ENCODE measurements around the gene SNAI3. TPM values are rescaled to one million over a fixed set of nuclear protein-coding genes. Genes with fewer than 3 reads are reported as not detected.

SNAI3 gene
- total RNA-seq, 1 donor from 2014 or later = 7.0 TPM

- ATAC-seq = no peak
- DNase-seq = no peak
- Histone ChIP-seq H3K4me1 (peaks cover 16% of the 10 kb centered on the region), H3K9me3 (no peaks in the 10 kb centered on the region), H3K27me3 (no peaks in the 10 kb centered on the region), H3K36me3 (no peaks in the 10 kb centered on the region), H3K27ac (no peak overlapping the region), H3K4me3 (no peak overlapping the region)
- TF ChIP-seq CTCF (IDR thresholded peaks at IDR 0.05) = no peak
- intact Hi-C loops (cut with DNase I) = no loop called here
Measured at GRCh38 chr16:88646345-88647034, 39.8 kb downstream of the SNAI3 start.

- H3K27ac ChIP-seq = no peak overlapping the region
- ATAC-seq (no peak), DNase-seq (no peak)
- H3K9me3 ChIP-seq = no peaks in the 10 kb centered on the region
- H3K27me3 ChIP-seq = no peaks in the 10 kb centered on the region
- H3K4me3 ChIP-seq = no peak overlapping the region
- intact Hi-C loops (cut with DNase I) = no loop called here
- H3K36me3 ChIP-seq = no peaks in the 10 kb centered on the region
- TF ChIP-seq CTCF (IDR thresholded peaks at IDR 0.05) = no peak
- peaks cover 10% of the 10 kb centered on the region for H3K4me1 ChIP-seq
Measured at GRCh38 chr16:88645941-88646340, 40.4 kb downstream of the SNAI3 start.

- no peaks in the 10 kb centered on the region for H3K27me3 ChIP-seq
- DNase-seq (no peak), ATAC-seq (no peak)
- peaks cover 10% of the 10 kb centered on the region for H3K4me1 ChIP-seq
- H3K9me3 ChIP-seq = no peaks in the 10 kb centered on the region
- no peaks in the 10 kb centered on the region for H3K36me3 ChIP-seq
- no peak overlapping the region for H3K27ac ChIP-seq
- H3K4me3 ChIP-seq = no peak overlapping the region
- no peak for TF ChIP-seq CTCF (IDR thresholded peaks at IDR 0.05)
- intact Hi-C loops (cut with DNase I) = no loop called here
Measured at GRCh38 chr16:88645455-88645854, 40.9 kb downstream of the SNAI3 start.

- Histone ChIP-seq H3K36me3 (no peaks in the 10 kb centered on the region), H3K4me1 (no peaks in the 10 kb centered on the region), H3K27ac (no peak overlapping the region), H3K27me3 (peaks cover 15% of the 10 kb centered on the region), H3K9me3 (no peaks in the 10 kb centered on the region), H3K4me3 (no peak overlapping the region)
- intact Hi-C loops (cut with DNase I) = no loop called here
- DNase-seq (no peak), ATAC-seq (no peak)
- no peak for TF ChIP-seq CTCF (IDR thresholded peaks at IDR 0.05)
Measured at GRCh38 chr16:88643644-88643932, 42.7 kb downstream of the SNAI3 start.

- ATAC-seq = no peak
- no peaks in the 10 kb centered on the region for H3K36me3 ChIP-seq
- no peak overlapping the region for H3K4me3 ChIP-seq
- TF ChIP-seq CTCF (IDR thresholded peaks at IDR 0.05) = no peak
- H3K27ac ChIP-seq = no peak overlapping the region
- DNase-seq = no peak
- peaks cover 20% of the 10 kb centered on the region for H3K27me3 ChIP-seq
- no peaks in the 10 kb centered on the region for H3K4me1 ChIP-seq
- H3K9me3 ChIP-seq = no peaks in the 10 kb centered on the region
- intact Hi-C loops (cut with DNase I) = no loop called here
Measured at GRCh38 chr16:88642881-88643643, 43.2 kb downstream of the SNAI3 start.

Measured in upper lobe of right lung (tissue), 1 donor.